NCI-H82 (cell line): Measurements from ENCODE around the gene MAP3K2.
"Not testable (repeated sequence)": the region's sequence is repeated elsewhere in the genome, so short reads cannot be mapped to it uniquely, and the experiment has no call there.

Experiments
- DNase-seq: peaks from one replicate; lab custom pipeline; 2025; lab: John Stamatoyannopoulos, UW

The MAP3K2 gene

GRCh38 chr2:127420039-127420864 lies 32.5 kb upstream of the MAP3K2 start:
- no peak for DNase-seq

- DNase-seq, result no peak
These were observed 31.8 kb upstream of the MAP3K2 start for GRCh38 chr2:127419448-127420038.

- DNase-seq, result no peak
These were observed 31.3 kb upstream of the MAP3K2 start for GRCh38 chr2:127419112-127419430.

- no peak for DNase-seq
These were observed 30.7 kb upstream of the MAP3K2 start, which contains the start of gene PROC for GRCh38 chr2:127418300-127419111. Gene PROC, plus strand, starts transcription at chr2:127418427. Its CDS starts 1,516 bp downstream, at chr2:127419943.

DNA sequence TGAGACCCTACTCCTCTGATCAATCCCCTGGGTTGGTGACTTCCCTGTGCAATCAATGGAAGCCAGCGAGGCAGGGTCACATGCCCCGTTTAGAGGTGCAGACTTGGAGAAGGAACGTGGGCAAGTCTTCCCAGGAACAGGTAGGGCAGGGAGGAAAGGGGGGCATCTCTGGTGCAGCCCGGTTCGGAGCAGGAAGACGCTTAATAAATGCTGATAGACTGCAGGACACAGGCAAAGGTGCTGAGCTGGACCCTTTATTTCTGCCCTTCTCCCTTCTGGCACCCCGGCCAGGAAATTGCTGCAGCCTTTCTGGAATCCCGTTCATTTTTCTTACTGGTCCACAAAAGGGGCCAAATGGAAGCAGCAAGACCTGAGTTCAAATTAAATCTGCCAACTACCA lies 29.6 kb upstream of the MAP3K2 start:
- DNase-seq, result no peak

DNA sequence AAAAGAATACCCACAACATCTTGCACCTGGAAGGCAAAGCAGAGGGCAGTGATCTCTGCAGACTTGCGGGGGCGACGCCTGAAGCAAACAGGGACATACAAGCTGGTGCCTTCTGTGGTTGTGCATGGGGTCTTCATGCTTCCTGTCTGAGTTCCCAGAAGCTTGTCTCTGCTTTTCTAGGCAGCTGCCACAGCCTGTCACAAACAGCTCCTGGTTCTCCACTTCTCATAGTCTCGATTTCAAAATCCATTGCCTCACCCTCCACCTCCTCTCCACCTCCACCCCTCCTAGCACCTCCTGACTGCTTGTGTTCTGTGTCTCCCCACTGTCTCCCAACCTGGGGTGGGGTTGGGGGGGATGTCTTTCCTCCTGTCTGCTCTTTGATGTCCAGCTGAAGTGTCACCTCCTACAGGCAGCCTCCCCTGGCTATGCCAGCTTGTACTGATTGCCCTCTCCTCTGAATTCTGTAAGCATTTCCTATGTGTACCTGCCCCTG lies 28.8 kb upstream of the MAP3K2 start:
- DNase-seq, result no peak

- peak; percentile 70 for DNase-seq
These were observed 28.1 kb upstream of the MAP3K2 start for GRCh38 chr2:127415593-127416505.

- no peak for DNase-seq
These were observed 27.1 kb upstream of the MAP3K2 start for GRCh38 chr2:127414638-127415592.

DNA sequence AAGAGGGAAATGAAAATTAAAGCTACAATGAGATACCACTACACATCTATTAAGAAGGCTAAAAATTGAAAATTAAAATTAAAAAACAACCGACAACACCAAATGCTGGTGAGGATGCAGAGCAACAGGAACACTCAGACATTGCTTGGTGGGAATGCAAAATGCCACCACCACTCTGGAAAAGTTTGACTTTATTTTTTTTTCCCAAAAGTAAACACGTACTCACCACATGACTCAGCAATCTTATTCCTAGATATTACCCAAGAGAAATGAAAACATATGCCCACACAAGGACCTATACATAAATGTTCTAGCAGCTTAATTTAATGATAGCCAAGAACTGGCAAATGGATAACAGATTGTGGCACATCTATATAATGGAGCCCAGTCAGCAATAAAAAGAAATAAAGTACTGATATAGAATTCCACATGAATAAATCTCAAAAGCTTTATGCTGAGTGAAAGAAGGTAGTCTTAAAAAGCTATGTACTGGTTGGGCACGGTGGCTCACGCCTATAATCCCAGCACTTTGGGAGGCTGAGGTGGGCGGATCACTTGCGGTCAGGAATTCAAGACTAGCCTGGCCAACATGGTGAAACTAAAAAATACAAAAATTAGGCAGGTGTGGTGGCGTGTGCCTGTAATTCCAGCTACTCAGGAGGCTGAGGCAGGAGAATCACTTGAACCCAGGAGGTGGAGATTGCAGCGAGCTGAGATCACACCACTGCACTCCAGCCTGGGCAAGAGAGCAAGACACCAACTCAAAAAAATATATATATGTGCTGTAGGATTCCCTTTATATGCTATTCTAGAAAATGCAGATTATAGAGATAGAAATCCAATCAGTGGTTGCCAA lies 26.2 kb upstream of the MAP3K2 start:
- DNase-seq, result no peak

DNA sequence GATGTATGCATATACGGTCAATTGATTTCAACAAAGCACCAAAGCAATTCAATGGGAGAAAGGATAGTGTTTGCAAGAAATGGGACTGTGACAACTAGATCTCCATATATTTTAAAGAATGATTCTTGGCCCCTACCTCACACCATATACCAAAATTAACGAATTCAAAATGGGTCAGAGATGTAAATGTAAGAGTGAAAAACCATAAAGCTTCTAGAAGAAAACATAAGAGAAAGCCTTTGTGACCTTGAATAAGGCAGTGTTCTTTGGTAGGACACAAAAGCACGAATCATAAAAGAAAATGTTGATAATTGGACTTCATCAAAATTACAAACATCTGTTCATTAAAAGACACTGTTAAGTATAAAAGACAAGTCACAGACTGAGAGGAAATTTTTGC lies 25.4 kb upstream of the MAP3K2 start:
- DNase-seq, result no peak

GRCh38 chr2:127411653-127412369 lies 24.0 kb upstream of the MAP3K2 start:
- no peak for DNase-seq

GRCh38 chr2:127410871-127411652 lies 23.3 kb upstream of the MAP3K2 start:
- no peak for DNase-seq

GRCh38 chr2:127409716-127410115 lies 21.9 kb upstream of the MAP3K2 start:
- not testable (repeated sequence) for DNase-seq

GRCh38 chr2:127408807-127409099 lies 21.0 kb upstream of the MAP3K2 start:
- DNase-seq, result no peak

- DNase-seq, result peak; percentile 97
These were observed 20.4 kb upstream of the MAP3K2 start for GRCh38 chr2:127408004-127408806.

DNA sequence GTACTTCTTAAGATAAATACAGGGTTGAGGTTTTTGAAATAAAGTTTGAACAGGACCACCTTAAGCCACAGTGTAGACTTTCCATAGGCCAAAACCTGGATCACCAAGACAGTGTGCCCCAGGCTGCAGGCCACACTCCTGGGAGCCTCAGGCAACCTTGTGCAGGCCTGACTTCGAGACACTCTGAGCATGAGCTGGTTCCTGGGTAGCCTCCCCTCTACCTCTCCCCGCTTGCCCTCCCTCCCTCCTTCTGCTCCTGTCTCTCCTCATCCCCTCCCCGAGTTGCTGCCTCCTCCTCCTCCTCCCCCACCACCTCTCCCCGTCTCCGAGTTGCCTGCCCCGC lies 19.9 kb upstream of the MAP3K2 start:
- DNase-seq, result no peak

GRCh38 chr2:127407091-127407490 lies 19.3 kb upstream of the MAP3K2 start:
- no peak for DNase-seq
